WTC11 (cell line): ENCODE data around the gene ZSWIM3. TPM values are rescaled to one million over a fixed set of nuclear protein-coding genes. Genes with fewer than 3 reads are reported as not detected.
A peak's percentile ranks its signal among the peaks of the same experiment; 100 is the strongest.

Source experiments
- ATAC-seq: fragments of 200-7000 bp; cut with Tn5 transposase; 2 replicates; pipeline ENCODE4 v1.10.0; 2021; ENCODE audit warnings: mild to moderate bottlenecking, moderate library complexity
- Bru-seq: library from RNA; stranded (reverse); fragments of 400-500 nt; gene quantifications from one replicate; lab custom pipeline; 2021; lab: Mats Ljungman, UMichigan
- CTCF ChIA-PET: fragments of 300-600 bp; sonication (Branson Sonifier 250); formaldehyde crosslinking; loops from one replicate; lab custom pipeline; 2021; ENCODE audit warnings: antibody characterized with exemption; lab: Charles Lee
- POLR2A ChIA-PET: fragments of 350-600 bp; sonication (Branson Sonifier 250); formaldehyde crosslinking; loops from one replicate; lab custom pipeline; 2021; ENCODE audit warnings: antibody characterized with exemption; lab: Charles Lee
- DNase-seq: peaks from one replicate; pipeline ENCODE4 v3.0.0; 2021; ENCODE audit warnings: low spot score
- H3K27ac Mint-ChIP-seq: 2 replicates; pipeline ENCODE4 v1.8.0; 2021; ENCODE audit warnings: mixed read lengths
- H3K27me3 Mint-ChIP-seq: 2 replicates; pipeline ENCODE4 v1.8.0; 2021; ENCODE audit warnings: low read depth, mild to moderate bottlenecking, moderate library complexity, mixed read lengths
- H3K36me3 Mint-ChIP-seq: 2 replicates; pipeline ENCODE4 v1.8.0; 2021; ENCODE audit warnings: mixed read lengths
- H3K4me1 Mint-ChIP-seq: 2 replicates; pipeline ENCODE4 v1.8.0; 2022; ENCODE audit warnings: mixed read lengths
- H3K4me3 Mint-ChIP-seq: 2 replicates; pipeline ENCODE4 v1.8.0; 2021; ENCODE audit warnings: mild to moderate bottlenecking, moderate library complexity, mixed read lengths
- H3K9me3 Mint-ChIP-seq: 2 replicates; pipeline ENCODE4 v1.8.0; 2021; ENCODE audit warnings: mixed read lengths
- CBFB ChIP-seq: sonication (generic); formaldehyde crosslinking; IDR thresholded peaks from 2 replicates; pipeline ENCODE4 v1.8.1; 2022; ENCODE audit warnings: mild to moderate bottlenecking, low read depth, missing genetic modification reagents
- CREM ChIP-seq: sonication (generic); formaldehyde crosslinking; IDR thresholded peaks from 2 replicates; pipeline ENCODE4 v1.8.1; 2022; ENCODE audit warnings: mild to moderate bottlenecking, missing genetic modification reagents, moderate library complexity
- FOXK1 ChIP-seq: sonication (generic); formaldehyde crosslinking; IDR thresholded peaks from 2 replicates; pipeline ENCODE4 v1.8.0; 2022; ENCODE audit warnings: mild to moderate bottlenecking, moderate library complexity, missing genetic modification reagents
- GABPB1 ChIP-seq: sonication (generic); formaldehyde crosslinking; IDR thresholded peaks from 2 replicates; pipeline ENCODE4 v1.8.1; 2023; ENCODE audit warnings: mild to moderate bottlenecking, missing genetic modification reagents
- MYBL2 ChIP-seq: sonication (generic); formaldehyde crosslinking; IDR thresholded peaks from 2 replicates; pipeline ENCODE4 v1.8.1; 2023; ENCODE audit warnings: mild to moderate bottlenecking, moderate library complexity, missing genetic modification reagents
- NFYB ChIP-seq: sonication (generic); formaldehyde crosslinking; conservative IDR thresholded peaks from 2 replicates; pipeline ENCODE4 v1.8.0; 2022; ENCODE audit warnings: low read depth, missing genetic modification reagents
- NR2C2 ChIP-seq: sonication (generic); formaldehyde crosslinking; IDR thresholded peaks from 2 replicates; pipeline ENCODE4 v1.8.0; 2022; ENCODE audit warnings: mild to moderate bottlenecking, missing genetic modification reagents
- NR3C1 ChIP-seq: sonication (generic); formaldehyde crosslinking; conservative IDR thresholded peaks from 2 replicates; pipeline ENCODE4 v1.8.1; 2023; ENCODE audit warnings: low read depth, mild to moderate bottlenecking, missing genetic modification reagents
- OVOL2 ChIP-seq: fragments of 250-450 bp; sonication (Bioruptor Pico); IDR thresholded peaks from 2 replicates; pipeline ENCODE4 v1.9.0; 2021; ENCODE audit warnings: mild to moderate bottlenecking, borderline replicate concordance
- SMAD4 ChIP-seq: sonication (generic); formaldehyde crosslinking; IDR thresholded peaks from 2 replicates; pipeline ENCODE4 v1.8.0; 2022; ENCODE audit warnings: mild to moderate bottlenecking, missing genetic modification reagents
- SP1 ChIP-seq: sonication (generic); formaldehyde crosslinking; conservative IDR thresholded peaks from 2 replicates; pipeline ENCODE4 v1.8.1; 2022; ENCODE audit warnings: missing genetic modification reagents
- ZNF263 ChIP-seq: sonication (generic); formaldehyde crosslinking; IDR thresholded peaks from 2 replicates; pipeline ENCODE4 v1.8.1; 2022; ENCODE audit warnings: low read depth, mild to moderate bottlenecking, moderate library complexity, missing genetic modification reagents
- long read RNA-seq, 3 experiments: library from RNA in 1 of 3; library from capped mRNA in 1 of 3; library from polyadenylated mRNA in 1 of 3; unstranded in 2 of 3; stranded (forward) in 1 of 3; transcript quantifications; one replicate each; pipeline ENCODE4 v2.0.0, GENCODE V29; 2021
- total RNA-seq: library from RNA; stranded (reverse); gene quantifications from 3 replicates; pipeline ENCODE4 v1.2.3, GENCODE V29; 2021
- TF ChIP-seq, protein P1 (sequence below): sonication (generic); formaldehyde crosslinking; IDR thresholded peaks from 2 replicates; pipeline ENCODE4 v1.8.0; 2023; ENCODE audit warnings: missing genetic modification reagents, mild to moderate bottlenecking, borderline replicate concordance
- TF ChIP-seq, protein P2 (sequence below): sonication (generic); formaldehyde crosslinking; IDR thresholded peaks from 2 replicates; pipeline ENCODE4 v1.8.0; 2022; ENCODE audit warnings: mild to moderate bottlenecking, missing genetic modification reagents
- TF ChIP-seq, protein P3 (sequence below): fragments of 250-450 bp; sonication (Bioruptor Pico); IDR thresholded peaks from 2 replicates; pipeline ENCODE4 v1.8.0; 2021; ENCODE audit warnings: mild to moderate bottlenecking
- TF ChIP-seq, protein P4 (sequence below): fragments of 250-450 bp; sonication (Bioruptor Pico); IDR thresholded peaks from 2 replicates; pipeline ENCODE4 v1.9.0; 2021; ENCODE audit warnings: mild to moderate bottlenecking, borderline replicate concordance
- TF ChIP-seq, protein P5 (sequence below): sonication (generic); formaldehyde crosslinking; IDR thresholded peaks from 2 replicates; pipeline ENCODE4 v1.8.1; 2022; ENCODE audit warnings: low read depth, missing genetic modification reagents, borderline replicate concordance

ZSWIM3 gene
- total RNA-seq (3.4 to 5.4 TPM (median 4.7 TPM) in 3 replicates), Bru-seq, nascent RNA (percentile 57 among the genes with signal in this experiment)
- long read RNA-seq, experiment 1, transcript ZSWIM3-201 (2 exons, 2,773 nt) = major isoform, 17 of 19 reads
- long read RNA-seq, experiment 1, partial matches to known transcripts = 0 of 19 reads
- long read RNA-seq, experiment 1, other reads (novel, unspliced or antisense) = 2 of 19 reads
- long read RNA-seq, experiment 2, transcript ZSWIM3-201 (2 exons, 2,773 nt) = major isoform, 5 of 6 reads
- long read RNA-seq, experiment 2, partial matches to known transcripts = 0 of 6 reads
- long read RNA-seq, experiment 2, other reads (novel, unspliced or antisense) = 1 of 6 reads
- long read RNA-seq, experiment 3, partial matches to known transcripts = 0 of 4 reads
- long read RNA-seq, experiment 3, other reads (novel, unspliced or antisense) = 2 of 4 reads

DNA sequence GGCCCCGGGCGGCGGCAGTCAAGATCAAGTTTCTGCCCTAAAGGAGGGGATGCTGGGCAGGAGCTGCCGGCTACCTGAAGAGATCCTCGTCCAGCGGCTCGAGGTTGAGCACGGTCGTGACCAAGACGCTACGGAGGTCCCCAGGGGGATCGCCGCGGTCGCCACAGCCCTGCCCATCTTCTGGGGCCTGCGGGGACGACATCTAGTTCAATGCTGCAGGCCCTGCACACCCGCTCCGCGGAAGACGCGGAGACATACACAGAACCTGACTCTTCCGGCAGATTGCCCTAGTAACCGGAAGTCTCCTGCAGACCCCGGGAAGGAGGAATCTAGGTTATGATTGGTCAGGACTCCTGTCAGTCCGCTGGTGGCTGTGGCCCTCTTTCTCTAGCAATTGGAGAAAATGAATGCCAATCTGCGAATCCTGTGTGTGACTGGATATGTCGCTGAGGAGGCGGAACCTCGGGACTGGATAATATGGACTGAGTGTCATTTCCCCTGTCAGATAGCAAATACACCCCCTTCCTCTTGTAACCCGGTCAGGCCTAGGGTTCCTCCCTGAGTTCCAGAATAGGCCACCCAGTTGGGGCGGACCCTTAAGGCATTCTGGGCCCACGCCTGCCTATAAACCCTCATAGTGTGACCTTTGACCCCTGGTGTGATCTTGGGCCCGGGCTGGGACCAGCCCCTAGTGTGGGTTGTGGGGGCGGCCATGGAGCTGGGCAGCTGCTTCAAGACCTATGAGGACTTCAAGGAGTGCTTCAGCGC, at the start of gene ZSWIM3, which contains the start of gene ACOT8:
ZSWIM3 (plus strand) TSS at position 501 of the 768 bp plus-strand sequence; CDS start at position 713, 212 bp downstream.
ACOT8 (minus strand) TSS at position 279 of the 768 bp plus-strand sequence; CDS start at position 202, 77 bp downstream.
- peak; percentile 90 for ATAC-seq
- Mint-ChIP-seq H3K4me1 (peaks cover 60% of the 10 kb centered on the region), H3K4me3 (peak within 1 kb of the TSS; percentile 92), H3K9me3 (no peaks in the 10 kb centered on the region), H3K36me3 (0 out of 2 replicates have a peak, but pooled peaks cover 4% of the 10 kb centered on the region), H3K27me3 (no peaks in the 10 kb centered on the region), H3K27ac (peak within 1 kb of the TSS; percentile 95)
- peak; percentile 95 for DNase-seq
- TF ChIP-seq MYBL2 (CRISPR knock-in tag) = 0 out of 2 replicates have a peak, but pooled peaks have one; percentile 16
- no peak for TF ChIP-seq ZNF263 (CRISPR knock-in tag)
- TF ChIP-seq, protein P1, sequence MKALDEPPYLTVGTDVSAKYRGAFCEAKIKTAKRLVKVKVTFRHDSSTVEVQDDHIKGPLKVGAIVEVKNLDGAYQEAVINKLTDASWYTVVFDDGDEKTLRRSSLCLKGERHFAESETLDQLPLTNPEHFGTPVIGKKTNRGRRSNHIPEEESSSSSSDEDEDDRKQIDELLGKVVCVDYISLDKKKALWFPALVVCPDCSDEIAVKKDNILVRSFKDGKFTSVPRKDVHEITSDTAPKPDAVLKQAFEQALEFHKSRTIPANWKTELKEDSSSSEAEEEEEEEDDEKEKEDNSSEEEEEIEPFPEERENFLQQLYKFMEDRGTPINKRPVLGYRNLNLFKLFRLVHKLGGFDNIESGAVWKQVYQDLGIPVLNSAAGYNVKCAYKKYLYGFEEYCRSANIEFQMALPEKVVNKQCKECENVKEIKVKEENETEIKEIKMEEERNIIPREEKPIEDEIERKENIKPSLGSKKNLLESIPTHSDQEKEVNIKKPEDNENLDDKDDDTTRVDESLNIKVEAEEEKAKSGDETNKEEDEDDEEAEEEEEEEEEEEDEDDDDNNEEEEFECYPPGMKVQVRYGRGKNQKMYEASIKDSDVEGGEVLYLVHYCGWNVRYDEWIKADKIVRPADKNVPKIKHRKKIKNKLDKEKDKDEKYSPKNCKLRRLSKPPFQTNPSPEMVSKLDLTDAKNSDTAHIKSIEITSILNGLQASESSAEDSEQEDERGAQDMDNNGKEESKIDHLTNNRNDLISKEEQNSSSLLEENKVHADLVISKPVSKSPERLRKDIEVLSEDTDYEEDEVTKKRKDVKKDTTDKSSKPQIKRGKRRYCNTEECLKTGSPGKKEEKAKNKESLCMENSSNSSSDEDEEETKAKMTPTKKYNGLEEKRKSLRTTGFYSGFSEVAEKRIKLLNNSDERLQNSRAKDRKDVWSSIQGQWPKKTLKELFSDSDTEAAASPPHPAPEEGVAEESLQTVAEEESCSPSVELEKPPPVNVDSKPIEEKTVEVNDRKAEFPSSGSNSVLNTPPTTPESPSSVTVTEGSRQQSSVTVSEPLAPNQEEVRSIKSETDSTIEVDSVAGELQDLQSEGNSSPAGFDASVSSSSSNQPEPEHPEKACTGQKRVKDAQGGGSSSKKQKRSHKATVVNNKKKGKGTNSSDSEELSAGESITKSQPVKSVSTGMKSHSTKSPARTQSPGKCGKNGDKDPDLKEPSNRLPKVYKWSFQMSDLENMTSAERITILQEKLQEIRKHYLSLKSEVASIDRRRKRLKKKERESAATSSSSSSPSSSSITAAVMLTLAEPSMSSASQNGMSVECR (CRISPR knock-in tag) = 0 out of 2 replicates have a peak, but pooled peaks have one; percentile 61
- TF ChIP-seq, protein P2, sequence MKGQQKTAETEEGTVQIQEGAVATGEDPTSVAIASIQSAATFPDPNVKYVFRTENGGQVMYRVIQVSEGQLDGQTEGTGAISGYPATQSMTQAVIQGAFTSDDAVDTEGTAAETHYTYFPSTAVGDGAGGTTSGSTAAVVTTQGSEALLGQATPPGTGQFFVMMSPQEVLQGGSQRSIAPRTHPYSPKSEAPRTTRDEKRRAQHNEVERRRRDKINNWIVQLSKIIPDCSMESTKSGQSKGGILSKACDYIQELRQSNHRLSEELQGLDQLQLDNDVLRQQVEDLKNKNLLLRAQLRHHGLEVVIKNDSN (CRISPR knock-in tag) = no peak
- TF ChIP-seq NR2C2 (CRISPR knock-in tag) = 0 out of 2 replicates have a peak, but pooled peaks have one; percentile 55
- TF ChIP-seq NFYB (CRISPR knock-in tag) = peak; percentile 98
- peak; percentile 49 for TF ChIP-seq SP1 (CRISPR knock-in tag)
- 0 out of 2 replicates have a peak, but pooled peaks have one; percentile 36 for TF ChIP-seq FOXK1 (CRISPR knock-in tag)
- peak; percentile 72 for TF ChIP-seq GABPB1 (CRISPR knock-in tag)
- ChIA-PET POLR2A (interaction anchor here (0.7 to 1.0 kb wide), 2 partner anchors 24 to 25 kb away, joined by 3 to 4 read pairs; partner anchors contain the start of gene ZSWIM1), CTCF (interaction anchor here (0.6 to 2.5 kb wide), 7 partner anchors 14 to 112 kb away, joined by 3 to 12 read pairs (median 4); no protein-coding TSS in a partner anchor)

DNA sequence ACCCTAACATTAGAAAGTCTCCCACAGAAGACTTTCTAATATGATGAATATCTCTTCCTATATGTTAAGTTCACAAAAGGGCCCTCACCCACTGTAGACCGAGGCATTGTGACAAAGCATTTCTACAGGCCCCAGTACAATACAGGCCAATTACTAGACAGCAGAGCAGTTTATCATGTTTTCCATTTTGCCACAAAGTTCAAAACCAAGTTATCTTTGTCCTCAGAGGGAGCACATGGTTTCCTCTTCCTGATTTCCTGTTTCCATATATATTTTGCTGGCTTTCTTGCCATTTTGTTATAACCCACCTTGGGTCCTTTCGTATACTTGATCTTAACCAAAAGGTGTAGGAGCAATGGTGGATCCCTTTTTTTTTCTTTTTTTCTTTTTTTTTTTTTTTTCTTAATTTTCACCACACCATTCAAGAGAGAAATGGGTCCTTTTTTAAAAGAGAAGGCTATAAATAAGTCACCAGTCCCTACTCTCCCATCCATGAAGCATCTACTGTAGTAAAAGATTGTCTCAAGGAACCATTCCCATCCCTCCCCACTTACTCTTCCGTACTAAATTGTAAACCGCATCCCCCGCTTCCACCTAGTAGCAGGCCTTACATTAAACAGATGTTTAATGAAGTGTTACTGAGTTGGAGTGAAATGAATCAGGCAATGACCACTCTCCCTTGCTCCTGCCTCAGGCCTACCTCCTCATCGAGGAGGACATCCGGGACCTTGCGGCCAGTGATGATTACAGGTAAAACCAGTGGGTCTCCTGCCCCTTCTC, 47.0 kb upstream of the ZSWIM3 start:
- ChIA-PET CTCF (interaction anchor here (1.0 kb wide), 1 partner anchor 11 kb away, joined by 3 read pairs; no protein-coding TSS in a partner anchor), POLR2A (no interaction called here)
- Mint-ChIP-seq H3K27me3 (no peaks in the 10 kb centered on the region), H3K36me3 (peaks cover 52% of the 10 kb centered on the region), H3K4me3 (no peak overlapping the region), H3K4me1 (peaks cover 16% of the 10 kb centered on the region), H3K9me3 (no peaks in the 10 kb centered on the region), H3K27ac (no peak overlapping the region)
- ATAC-seq (no peak), DNase-seq (no peak)
- TF ChIP-seq, protein P3, sequence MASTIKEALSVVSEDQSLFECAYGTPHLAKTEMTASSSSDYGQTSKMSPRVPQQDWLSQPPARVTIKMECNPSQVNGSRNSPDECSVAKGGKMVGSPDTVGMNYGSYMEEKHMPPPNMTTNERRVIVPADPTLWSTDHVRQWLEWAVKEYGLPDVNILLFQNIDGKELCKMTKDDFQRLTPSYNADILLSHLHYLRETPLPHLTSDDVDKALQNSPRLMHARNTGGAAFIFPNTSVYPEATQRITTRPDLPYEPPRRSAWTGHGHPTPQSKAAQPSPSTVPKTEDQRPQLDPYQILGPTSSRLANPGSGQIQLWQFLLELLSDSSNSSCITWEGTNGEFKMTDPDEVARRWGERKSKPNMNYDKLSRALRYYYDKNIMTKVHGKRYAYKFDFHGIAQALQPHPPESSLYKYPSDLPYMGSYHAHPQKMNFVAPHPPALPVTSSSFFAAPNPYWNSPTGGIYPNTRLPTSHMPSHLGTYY (CRISPR knock-in tag) = no peak
- TF ChIP-seq OVOL2 (CRISPR knock-in tag) = no peak
- TF ChIP-seq SMAD4 (CRISPR knock-in tag) = no peak
- no peak for TF ChIP-seq CBFB (CRISPR knock-in tag)
- no peak for TF ChIP-seq CREM
- TF ChIP-seq, protein P4, sequence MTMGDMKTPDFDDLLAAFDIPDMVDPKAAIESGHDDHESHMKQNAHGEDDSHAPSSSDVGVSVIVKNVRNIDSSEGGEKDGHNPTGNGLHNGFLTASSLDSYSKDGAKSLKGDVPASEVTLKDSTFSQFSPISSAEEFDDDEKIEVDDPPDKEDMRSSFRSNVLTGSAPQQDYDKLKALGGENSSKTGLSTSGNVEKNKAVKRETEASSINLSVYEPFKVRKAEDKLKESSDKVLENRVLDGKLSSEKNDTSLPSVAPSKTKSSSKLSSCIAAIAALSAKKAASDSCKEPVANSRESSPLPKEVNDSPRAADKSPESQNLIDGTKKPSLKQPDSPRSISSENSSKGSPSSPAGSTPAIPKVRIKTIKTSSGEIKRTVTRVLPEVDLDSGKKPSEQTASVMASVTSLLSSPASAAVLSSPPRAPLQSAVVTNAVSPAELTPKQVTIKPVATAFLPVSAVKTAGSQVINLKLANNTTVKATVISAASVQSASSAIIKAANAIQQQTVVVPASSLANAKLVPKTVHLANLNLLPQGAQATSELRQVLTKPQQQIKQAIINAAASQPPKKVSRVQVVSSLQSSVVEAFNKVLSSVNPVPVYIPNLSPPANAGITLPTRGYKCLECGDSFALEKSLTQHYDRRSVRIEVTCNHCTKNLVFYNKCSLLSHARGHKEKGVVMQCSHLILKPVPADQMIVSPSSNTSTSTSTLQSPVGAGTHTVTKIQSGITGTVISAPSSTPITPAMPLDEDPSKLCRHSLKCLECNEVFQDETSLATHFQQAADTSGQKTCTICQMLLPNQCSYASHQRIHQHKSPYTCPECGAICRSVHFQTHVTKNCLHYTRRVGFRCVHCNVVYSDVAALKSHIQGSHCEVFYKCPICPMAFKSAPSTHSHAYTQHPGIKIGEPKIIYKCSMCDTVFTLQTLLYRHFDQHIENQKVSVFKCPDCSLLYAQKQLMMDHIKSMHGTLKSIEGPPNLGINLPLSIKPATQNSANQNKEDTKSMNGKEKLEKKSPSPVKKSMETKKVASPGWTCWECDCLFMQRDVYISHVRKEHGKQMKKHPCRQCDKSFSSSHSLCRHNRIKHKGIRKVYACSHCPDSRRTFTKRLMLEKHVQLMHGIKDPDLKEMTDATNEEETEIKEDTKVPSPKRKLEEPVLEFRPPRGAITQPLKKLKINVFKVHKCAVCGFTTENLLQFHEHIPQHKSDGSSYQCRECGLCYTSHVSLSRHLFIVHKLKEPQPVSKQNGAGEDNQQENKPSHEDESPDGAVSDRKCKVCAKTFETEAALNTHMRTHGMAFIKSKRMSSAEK (CRISPR knock-in tag) = no peak
- TF ChIP-seq NR3C1 = no peak
- TF ChIP-seq MYBL2 (CRISPR knock-in tag) = no peak
- TF ChIP-seq, protein P5, sequence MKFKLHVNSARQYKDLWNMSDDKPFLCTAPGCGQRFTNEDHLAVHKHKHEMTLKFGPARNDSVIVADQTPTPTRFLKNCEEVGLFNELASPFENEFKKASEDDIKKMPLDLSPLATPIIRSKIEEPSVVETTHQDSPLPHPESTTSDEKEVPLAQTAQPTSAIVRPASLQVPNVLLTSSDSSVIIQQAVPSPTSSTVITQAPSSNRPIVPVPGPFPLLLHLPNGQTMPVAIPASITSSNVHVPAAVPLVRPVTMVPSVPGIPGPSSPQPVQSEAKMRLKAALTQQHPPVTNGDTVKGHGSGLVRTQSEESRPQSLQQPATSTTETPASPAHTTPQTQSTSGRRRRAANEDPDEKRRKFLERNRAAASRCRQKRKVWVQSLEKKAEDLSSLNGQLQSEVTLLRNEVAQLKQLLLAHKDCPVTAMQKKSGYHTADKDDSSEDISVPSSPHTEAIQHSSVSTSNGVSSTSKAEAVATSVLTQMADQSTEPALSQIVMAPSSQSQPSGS (CRISPR knock-in tag) = no peak
